Thymus (tissue), 11 donors: ENCODE measurements around the gene RASAL2. TPM values are rescaled to one million over a fixed set of nuclear protein-coding genes. Genes with fewer than 3 reads are reported as not detected.

Experiments used
- DNase-seq, 9 donors: peaks; one replicate each; pipeline ENCODE4 v3.0.0-alpha.2; 2013; ENCODE audit warnings: low spot score in 9 of 9, low read depth in 6 of 9, missing footprints in 1 of 9
- H3K27ac ChIP-seq, 2 donors: one replicate each; pipeline ENCODE4 v1.5.1; 2013; ENCODE audit warnings: control low read depth in 1 of 2, low read depth in 1 of 2, low read length in 1 of 2, mild to moderate bottlenecking in 1 of 2, moderate library complexity in 1 of 2
- H3K27me3 ChIP-seq, 2 donors: one replicate each; pipeline ENCODE4 v1.5.1; 2013; ENCODE audit warnings: low read length in 1 of 2; ENCODE audit not compliant: control insufficient read depth in 2 of 2, insufficient read depth in 1 of 2
- H3K36me3 ChIP-seq, 2 donors: one replicate each; pipeline ENCODE4 v1.5.1; 2013; ENCODE audit warnings: low read length in 1 of 2, mild to moderate bottlenecking in 1 of 2, moderate library complexity in 1 of 2; ENCODE audit not compliant: control insufficient read depth in 2 of 2, insufficient read depth in 2 of 2
- H3K4me1 ChIP-seq, 2 donors: one replicate each; pipeline ENCODE4 v1.5.1; 2013; ENCODE audit warnings: low read length in 2 of 2; ENCODE audit not compliant: control insufficient read depth in 2 of 2, insufficient read depth in 2 of 2
- H3K4me3 ChIP-seq, 2 donors: one replicate each; pipeline ENCODE4 v1.5.1; 2013; ENCODE audit warnings: low read length in 2 of 2, control low read depth in 1 of 2, mild to moderate bottlenecking in 1 of 2
- H3K9me3 ChIP-seq, 2 donors: one replicate each; pipeline ENCODE4 v1.5.1; 2013; ENCODE audit warnings: low read length in 1 of 2, mild to moderate bottlenecking in 1 of 2; ENCODE audit not compliant: control insufficient read depth in 2 of 2, insufficient read depth in 1 of 2
- WGBS: extraction: QIAGEN DNeasy Blood & Tissue Kit; methylation state at CpG from one replicate; pipeline ENCODE4 v1.1.7; 2013; 5-methylcytosine and 5-hydroxymethylcytosine counted together
- polyA plus RNA-seq: library from polyadenylated mRNA; stranded (reverse); fragments of 200-250 nt; gene quantifications from one replicate; pipeline ENCODE4 v1.2.3, GENCODE V29; 2013
- total RNA-seq: library from RNA; stranded (reverse); fragments of 120-200 nt; gene quantifications from one replicate; pipeline ENCODE4 v1.2.4, GENCODE V29; 2013
- donor health status: healthy.

The RASAL2 gene
- total and polyA plus RNA-seq, 2 donors, result 1.9 to 2.6 TPM

DNA sequence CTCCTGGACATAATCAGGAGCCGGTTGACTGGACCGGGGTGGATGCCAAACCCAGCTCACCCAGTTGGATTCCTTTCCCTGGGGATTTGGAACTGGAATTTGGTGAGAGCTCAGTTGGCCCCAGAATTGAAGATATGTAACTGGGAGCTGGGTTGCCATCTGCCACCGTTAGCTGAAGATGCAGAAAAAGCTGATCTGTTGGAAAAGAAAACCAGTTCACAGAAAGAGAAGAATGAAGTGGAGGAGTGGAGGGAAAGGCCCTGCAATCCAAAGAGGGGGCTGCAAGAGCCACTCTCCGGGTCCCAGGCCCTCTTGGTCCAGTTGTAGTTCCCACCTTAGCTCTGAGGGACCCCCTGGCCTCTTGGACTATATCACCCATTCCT lies 435.0 kb downstream of the RASAL2 start:
- Histone ChIP-seq H3K36me3 (no peaks in the 10 kb centered on the region), H3K4me1 (no peaks in the 10 kb centered on the region), H3K4me3 (no peak overlapping the region), H3K27ac (no peak overlapping the region), H3K27me3 (no peaks in the 10 kb centered on the region), H3K9me3 (no peaks in the 10 kb centered on the region)
- no peak for DNase-seq
- 94% methylated on average over 4 of the region's 4 CpGs for WGBS

DNA sequence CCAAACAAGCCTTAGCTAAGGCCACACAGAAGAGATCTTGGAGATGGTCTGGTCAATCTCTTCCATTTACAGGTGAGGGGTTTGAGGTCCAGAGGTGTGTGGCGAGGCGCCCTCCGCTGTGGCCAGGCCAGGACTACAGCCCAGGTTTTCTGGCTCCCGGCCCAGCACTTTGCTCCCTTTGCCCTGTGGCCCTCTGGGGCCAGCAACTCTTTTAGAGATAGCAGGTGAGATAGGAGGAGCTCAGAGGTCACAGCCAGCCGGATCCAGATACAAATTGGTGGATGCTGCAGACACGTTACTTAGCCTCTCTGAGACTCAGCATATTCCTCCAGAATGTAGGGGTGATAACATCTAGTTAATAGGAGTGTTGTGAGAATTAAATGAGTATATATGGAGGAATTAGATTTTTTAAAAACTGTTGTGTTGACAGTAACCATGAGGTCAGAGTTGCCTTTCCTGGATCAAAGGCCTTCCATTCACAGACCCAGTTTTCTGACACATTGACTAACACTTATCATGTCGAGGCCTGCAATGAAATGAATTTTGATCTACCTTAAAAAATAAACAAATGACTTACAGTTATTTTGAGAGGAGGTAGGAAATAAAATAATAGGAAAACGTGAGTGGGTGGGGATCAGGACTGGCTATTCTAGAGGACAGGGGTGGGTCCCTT lies 435.6 kb downstream of the RASAL2 start:
- H3K27me3 ChIP-seq, result no peaks in the 10 kb centered on the region
- 96% methylated on average over 8 of the region's 8 CpGs for WGBS
- no peaks in the 10 kb centered on the region for H3K4me1 ChIP-seq
- no peak for DNase-seq
- H3K4me3 ChIP-seq, result no peak overlapping the region
- H3K9me3 ChIP-seq, result no peaks in the 10 kb centered on the region
- no peaks in the 10 kb centered on the region for H3K36me3 ChIP-seq
- no peak overlapping the region for H3K27ac ChIP-seq

DNA sequence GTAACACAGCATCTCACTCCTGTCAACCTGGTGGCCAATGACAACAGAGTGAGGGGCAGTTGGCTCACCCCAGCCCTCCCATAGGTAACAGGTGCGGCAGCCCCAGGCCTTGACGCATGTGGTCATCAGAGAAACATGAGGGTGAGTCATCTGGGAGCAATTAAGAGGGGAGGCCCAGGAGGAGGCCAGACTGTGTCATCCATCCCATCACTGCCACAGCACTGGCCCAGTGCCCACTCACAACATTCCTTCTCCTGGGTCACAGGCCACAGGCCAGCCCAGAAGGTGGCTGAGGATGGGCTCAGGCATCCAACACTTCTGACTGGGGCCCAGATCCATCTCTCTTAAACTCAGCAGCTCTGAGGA lies 436.1 kb downstream of the RASAL2 start:
- WGBS, result 100% methylated on average over 2 of the region's 2 CpGs
- DNase-seq, result no peak
- Histone ChIP-seq H3K4me3 (no peak overlapping the region), H3K36me3 (no peaks in the 10 kb centered on the region), H3K27me3 (no peaks in the 10 kb centered on the region), H3K4me1 (no peaks in the 10 kb centered on the region), H3K27ac (no peak overlapping the region), H3K9me3 (no peaks in the 10 kb centered on the region)

DNA sequence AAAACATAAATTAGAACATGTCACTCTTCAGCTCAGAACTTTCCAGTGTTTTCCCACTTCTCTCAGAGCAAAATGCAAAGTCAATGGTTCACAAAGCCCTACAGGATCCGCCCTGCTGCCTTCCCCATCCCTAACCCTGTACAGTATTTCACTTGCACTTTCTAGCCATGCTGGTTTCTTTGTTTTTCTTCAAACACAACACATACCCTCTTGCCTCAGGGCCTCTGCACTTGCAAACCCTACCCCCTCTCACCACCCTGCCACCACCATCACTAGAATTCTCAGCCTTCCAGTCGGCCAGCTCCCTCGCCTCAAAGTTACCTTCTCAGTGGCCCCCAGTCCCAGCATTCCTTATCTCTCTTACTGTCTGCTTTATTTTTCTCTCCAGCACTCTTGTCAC lies 436.6 kb downstream of the RASAL2 start:
- H3K27ac ChIP-seq, result no peak overlapping the region
- H3K4me3 ChIP-seq, result no peak overlapping the region
- 98% methylated on average over 3 of the region's 3 CpGs for WGBS
- no peaks in the 10 kb centered on the region for H3K36me3 ChIP-seq
- no peak for DNase-seq
- H3K9me3 ChIP-seq, result no peaks in the 10 kb centered on the region
- no peaks in the 10 kb centered on the region for H3K27me3 ChIP-seq
- H3K4me1 ChIP-seq, result no peaks in the 10 kb centered on the region

DNA sequence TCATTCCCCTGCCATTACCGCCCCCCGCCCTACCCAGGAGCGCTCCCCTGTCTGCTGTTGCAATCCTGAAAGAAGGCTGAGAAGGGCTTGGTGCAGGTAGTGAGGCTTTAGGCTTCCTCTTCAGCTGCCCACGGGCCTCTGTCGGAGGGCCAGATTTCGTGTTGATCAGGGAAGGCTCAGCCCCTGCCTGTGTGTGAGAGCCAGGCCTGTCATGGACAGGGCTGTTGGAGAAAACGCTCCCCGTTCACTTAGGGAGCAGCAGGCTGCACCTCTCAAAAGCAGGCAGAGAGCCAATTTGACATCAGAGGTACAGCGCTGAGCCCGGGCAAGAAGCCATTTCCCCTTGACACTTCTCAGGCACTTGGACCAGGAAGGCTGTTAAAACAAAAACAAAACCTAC lies 438.0 kb downstream of the RASAL2 start:
- DNase-seq, result no peak
- Histone ChIP-seq H3K27ac (no peak overlapping the region), H3K4me1 (no peaks in the 10 kb centered on the region), H3K9me3 (no peaks in the 10 kb centered on the region), H3K36me3 (no peaks in the 10 kb centered on the region), H3K4me3 (no peak overlapping the region), H3K27me3 (no peaks in the 10 kb centered on the region)
- WGBS, result 70% methylated on average over 10 of the region's 10 CpGs

- no peak overlapping the region for H3K27ac ChIP-seq
- no peaks in the 10 kb centered on the region for H3K4me1 ChIP-seq
- no peaks in the 10 kb centered on the region for H3K36me3 ChIP-seq
- no peaks in the 10 kb centered on the region for H3K9me3 ChIP-seq
- DNase-seq, result peak; percentile 46 to 85 (median 63)
- H3K27me3 ChIP-seq, result no peaks in the 10 kb centered on the region
- 19% methylated on average over 13 of the region's 13 CpGs for WGBS
- H3K4me3 ChIP-seq, result no peak overlapping the region
Measured at GRCh38 chr1:178532392-178532791, 438.5 kb downstream of the RASAL2 start.

DNA sequence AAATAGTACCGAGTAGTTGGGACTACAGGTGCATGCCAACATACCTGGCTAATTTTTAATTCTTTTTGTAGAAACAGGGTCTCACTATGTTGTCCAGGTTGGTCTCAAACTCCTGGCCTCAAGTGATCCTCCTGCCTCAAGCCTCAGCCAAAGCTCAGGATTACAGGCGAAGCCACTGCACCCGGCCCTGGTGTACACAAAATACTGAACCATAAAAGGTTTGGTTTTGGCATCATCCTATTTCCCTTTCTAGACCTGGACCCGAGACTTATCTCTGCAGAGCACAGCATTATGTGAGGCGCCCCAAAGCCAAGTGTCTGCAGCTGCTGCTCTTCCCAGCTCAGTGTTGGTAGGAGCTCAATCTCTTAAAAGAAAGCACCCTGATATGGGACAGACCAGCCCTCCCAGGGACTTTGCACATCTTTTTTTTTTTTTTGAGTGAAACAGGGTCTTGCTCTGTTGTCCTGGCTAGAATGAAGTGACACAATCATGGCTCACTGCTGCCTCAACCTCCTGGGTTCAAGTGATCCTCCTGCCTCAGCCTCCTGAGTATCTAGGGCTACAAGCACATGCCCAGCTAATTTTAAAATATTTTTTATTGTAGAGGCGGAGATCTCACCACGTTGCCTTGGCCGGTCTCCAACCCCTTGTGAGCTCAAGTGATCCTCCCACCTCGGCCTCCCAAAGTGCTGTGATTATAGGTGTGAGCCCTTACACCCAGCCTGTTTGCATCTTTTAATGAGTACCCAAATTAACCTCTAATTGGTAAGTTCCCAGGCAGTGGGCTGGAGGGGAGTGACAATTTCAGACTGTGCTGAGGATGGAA lies 439.4 kb downstream of the RASAL2 start:
- H3K9me3 ChIP-seq, result no peaks in the 10 kb centered on the region
- 93% methylated on average over 9 of the region's 9 CpGs for WGBS
- DNase-seq, result no peak

More for the DNA sequence above, 439.4 kb downstream of the RASAL2 start:
- no peaks in the 10 kb centered on the region for H3K4me1 ChIP-seq
- H3K27ac ChIP-seq, result no peak overlapping the region
- no peak overlapping the region for H3K4me3 ChIP-seq
- no peaks in the 10 kb centered on the region for H3K36me3 ChIP-seq
- H3K27me3 ChIP-seq, result no peaks in the 10 kb centered on the region

Other genes starting within 250 kb of the RASAL2 start
- gene SEC16B, start 124.0 kb upstream of the RASAL2 start, total RNA-seq, result 0.28 TPM
- gene SEC16B, start 124.0 kb upstream of the RASAL2 start, polyA plus RNA-seq, result 1.6 TPM